ENCODE measurements around the gene ATXN3L. TPM values are rescaled to one million over a fixed set of nuclear protein-coding genes. Genes with fewer than 3 reads are reported as not detected.

The ATXN3L gene
- total and polyA plus RNA-seq, 2 of the 8 experiments (the other 6 are each of a cell fraction or from before 2014, with no cell fraction given) = not detected

DNA sequence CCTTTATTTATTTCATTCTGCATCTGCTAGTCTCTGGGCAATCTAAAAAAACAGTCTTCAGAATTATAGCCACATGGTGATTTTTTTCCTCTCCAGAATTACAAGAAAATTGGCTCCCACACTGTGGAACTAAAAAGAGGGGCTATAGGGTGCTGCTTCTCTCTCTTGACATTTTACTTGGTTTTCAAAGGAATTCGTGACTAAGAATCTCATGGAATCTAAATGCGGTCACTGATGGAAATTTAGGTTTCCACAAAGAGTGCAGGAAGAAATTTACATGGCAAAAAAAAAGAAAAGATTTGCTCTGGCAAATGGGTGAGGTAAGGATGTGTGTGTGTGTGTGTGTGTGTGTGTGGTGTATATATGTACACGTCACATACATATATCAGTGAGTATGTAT, 10.2 kb downstream of the ATXN3L start (continued):
- TF ChIP-seq, protein P1, sequence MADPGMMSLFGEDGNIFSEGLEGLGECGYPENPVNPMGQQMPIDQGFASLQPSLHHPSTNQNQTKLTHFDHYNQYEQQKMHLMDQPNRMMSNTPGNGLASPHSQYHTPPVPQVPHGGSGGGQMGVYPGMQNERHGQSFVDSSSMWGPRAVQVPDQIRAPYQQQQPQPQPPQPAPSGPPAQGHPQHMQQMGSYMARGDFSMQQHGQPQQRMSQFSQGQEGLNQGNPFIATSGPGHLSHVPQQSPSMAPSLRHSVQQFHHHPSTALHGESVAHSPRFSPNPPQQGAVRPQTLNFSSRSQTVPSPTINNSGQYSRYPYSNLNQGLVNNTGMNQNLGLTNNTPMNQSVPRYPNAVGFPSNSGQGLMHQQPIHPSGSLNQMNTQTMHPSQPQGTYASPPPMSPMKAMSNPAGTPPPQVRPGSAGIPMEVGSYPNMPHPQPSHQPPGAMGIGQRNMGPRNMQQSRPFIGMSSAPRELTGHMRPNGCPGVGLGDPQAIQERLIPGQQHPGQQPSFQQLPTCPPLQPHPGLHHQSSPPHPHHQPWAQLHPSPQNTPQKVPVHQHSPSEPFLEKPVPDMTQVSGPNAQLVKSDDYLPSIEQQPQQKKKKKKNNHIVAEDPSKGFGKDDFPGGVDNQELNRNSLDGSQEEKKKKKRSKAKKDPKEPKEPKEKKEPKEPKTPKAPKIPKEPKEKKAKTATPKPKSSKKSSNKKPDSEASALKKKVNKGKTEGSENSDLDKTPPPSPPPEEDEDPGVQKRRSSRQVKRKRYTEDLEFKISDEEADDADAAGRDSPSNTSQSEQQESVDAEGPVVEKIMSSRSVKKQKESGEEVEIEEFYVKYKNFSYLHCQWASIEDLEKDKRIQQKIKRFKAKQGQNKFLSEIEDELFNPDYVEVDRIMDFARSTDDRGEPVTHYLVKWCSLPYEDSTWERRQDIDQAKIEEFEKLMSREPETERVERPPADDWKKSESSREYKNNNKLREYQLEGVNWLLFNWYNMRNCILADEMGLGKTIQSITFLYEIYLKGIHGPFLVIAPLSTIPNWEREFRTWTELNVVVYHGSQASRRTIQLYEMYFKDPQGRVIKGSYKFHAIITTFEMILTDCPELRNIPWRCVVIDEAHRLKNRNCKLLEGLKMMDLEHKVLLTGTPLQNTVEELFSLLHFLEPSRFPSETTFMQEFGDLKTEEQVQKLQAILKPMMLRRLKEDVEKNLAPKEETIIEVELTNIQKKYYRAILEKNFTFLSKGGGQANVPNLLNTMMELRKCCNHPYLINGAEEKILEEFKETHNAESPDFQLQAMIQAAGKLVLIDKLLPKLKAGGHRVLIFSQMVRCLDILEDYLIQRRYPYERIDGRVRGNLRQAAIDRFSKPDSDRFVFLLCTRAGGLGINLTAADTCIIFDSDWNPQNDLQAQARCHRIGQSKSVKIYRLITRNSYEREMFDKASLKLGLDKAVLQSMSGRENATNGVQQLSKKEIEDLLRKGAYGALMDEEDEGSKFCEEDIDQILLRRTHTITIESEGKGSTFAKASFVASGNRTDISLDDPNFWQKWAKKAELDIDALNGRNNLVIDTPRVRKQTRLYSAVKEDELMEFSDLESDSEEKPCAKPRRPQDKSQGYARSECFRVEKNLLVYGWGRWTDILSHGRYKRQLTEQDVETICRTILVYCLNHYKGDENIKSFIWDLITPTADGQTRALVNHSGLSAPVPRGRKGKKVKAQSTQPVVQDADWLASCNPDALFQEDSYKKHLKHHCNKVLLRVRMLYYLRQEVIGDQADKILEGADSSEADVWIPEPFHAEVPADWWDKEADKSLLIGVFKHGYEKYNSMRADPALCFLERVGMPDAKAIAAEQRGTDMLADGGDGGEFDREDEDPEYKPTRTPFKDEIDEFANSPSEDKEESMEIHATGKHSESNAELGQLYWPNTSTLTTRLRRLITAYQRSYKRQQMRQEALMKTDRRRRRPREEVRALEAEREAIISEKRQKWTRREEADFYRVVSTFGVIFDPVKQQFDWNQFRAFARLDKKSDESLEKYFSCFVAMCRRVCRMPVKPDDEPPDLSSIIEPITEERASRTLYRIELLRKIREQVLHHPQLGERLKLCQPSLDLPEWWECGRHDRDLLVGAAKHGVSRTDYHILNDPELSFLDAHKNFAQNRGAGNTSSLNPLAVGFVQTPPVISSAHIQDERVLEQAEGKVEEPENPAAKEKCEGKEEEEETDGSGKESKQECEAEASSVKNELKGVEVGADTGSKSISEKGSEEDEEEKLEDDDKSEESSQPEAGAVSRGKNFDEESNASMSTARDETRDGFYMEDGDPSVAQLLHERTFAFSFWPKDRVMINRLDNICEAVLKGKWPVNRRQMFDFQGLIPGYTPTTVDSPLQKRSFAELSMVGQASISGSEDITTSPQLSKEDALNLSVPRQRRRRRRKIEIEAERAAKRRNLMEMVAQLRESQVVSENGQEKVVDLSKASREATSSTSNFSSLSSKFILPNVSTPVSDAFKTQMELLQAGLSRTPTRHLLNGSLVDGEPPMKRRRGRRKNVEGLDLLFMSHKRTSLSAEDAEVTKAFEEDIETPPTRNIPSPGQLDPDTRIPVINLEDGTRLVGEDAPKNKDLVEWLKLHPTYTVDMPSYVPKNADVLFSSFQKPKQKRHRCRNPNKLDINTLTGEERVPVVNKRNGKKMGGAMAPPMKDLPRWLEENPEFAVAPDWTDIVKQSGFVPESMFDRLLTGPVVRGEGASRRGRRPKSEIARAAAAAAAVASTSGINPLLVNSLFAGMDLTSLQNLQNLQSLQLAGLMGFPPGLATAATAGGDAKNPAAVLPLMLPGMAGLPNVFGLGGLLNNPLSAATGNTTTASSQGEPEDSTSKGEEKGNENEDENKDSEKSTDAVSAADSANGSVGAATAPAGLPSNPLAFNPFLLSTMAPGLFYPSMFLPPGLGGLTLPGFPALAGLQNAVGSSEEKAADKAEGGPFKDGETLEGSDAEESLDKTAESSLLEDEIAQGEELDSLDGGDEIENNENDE (IDR thresholded peaks at IDR 0.05; ENCODE audit: insufficient replicate concordance, low read length) = no peak
- TF ChIP-seq TAF1 (IDR thresholded peaks at IDR 0.05; ENCODE audit: low read depth, low read length) (no peak), BRCA1 (IDR thresholded peaks at IDR 0.05; ENCODE audit: low read depth, low read length) (no peak), CBX5 (IDR thresholded peaks at IDR 0.05; ENCODE audit: low read depth, low read length) (no peak), CHD1 (IDR thresholded peaks at IDR 0.05; ENCODE audit: low read depth, low read length) (no peak), SRF (IDR thresholded peaks at IDR 0.05; ENCODE audit: low read depth, low read length) (no peak), POU5F1 (IDR thresholded peaks at IDR 0.05; ENCODE audit: low read depth, low read length) (no peak), SP4 (IDR thresholded peaks at IDR 0.05; ENCODE audit: low read length) (no peak)
